OCI-LY3 (cell line): ENCODE measurements around the gene CRYL1.
A peak's percentile ranks its signal among the peaks of the same experiment; 100 is the strongest.

Source experiments
- H2AFZ ChIP-seq: fragments of 200-600, 300-600 bp; shearing (Covaris generic); 2 replicates; pipeline ENCODE4 v1.6.0; 2014; ENCODE audit warnings: antibody characterized with exemption, low read depth, low read length
- H3K27ac ChIP-seq: fragments of 200-600, 300-600 bp; sonication (generic); 2 replicates; pipeline ENCODE4 v1.5.1; 2014; ENCODE audit warnings: mild to moderate bottlenecking, low read length, moderate library complexity, mixed read lengths
- H3K27me3 ChIP-seq: fragments of 200-600, 300-600 bp; sonication (generic); 2 replicates; pipeline ENCODE4 v1.6.1; 2014; ENCODE audit warnings: low read depth, low read length, mixed read lengths
- H3K36me3 ChIP-seq: fragments of 200-600, 300-600 bp; sonication (generic); replicated peaks from 2 replicates; pipeline ENCODE3; 2014; ENCODE audit warnings: low read depth, low read length, mixed read lengths
- H3K4me1 ChIP-seq: fragments of 300-600, 200-600 bp; sonication (generic); 2 replicates; pipeline ENCODE4 v1.6.1; 2014; ENCODE audit warnings: low read length, mixed read lengths
- H3K4me2 ChIP-seq: fragments of 200-600, 300-600 bp; sonication (generic); 2 replicates; pipeline ENCODE4 v1.6.1; 2014; ENCODE audit warnings: low read length, mixed read lengths
- H3K4me3 ChIP-seq: fragments of 300-600, 200-600 bp; sonication (generic); 2 replicates; pipeline ENCODE4 v1.5.1; 2014; ENCODE audit warnings: antibody characterized with exemption, mild to moderate bottlenecking, low read length, moderate library complexity
- H3K79me2 ChIP-seq: fragments of 300-600, 200-600 bp; shearing (Covaris generic); 2 replicates; pipeline ENCODE4 v1.6.1; 2014; ENCODE audit warnings: mild to moderate bottlenecking, low read length, mixed read lengths
- H3K9ac ChIP-seq: fragments of 300-600, 200-600 bp; shearing (Covaris generic); 2 replicates; pipeline ENCODE4 v1.6.0; 2014; ENCODE audit warnings: mild to moderate bottlenecking, low read length, moderate library complexity
- H3K9me3 ChIP-seq: fragments of 200-600, 300-600 bp; shearing (Covaris generic); 2 replicates; pipeline ENCODE4 v1.6.1; 2014; ENCODE audit warnings: low read length, mixed read lengths; ENCODE audit not compliant: insufficient read depth
- H4K20me1 ChIP-seq: fragments of 200-600, 300-600 bp; sonication (generic); 2 replicates; pipeline ENCODE4 v1.6.1; 2016; ENCODE audit warnings: low read length, mixed read lengths; ENCODE audit not compliant: insufficient read depth
- CTCF ChIP-seq: fragments of 200-600, 300-600 bp; sonication (generic); IDR thresholded peaks from 2 replicates; pipeline ENCODE4 v1.5.1; 2014; ENCODE audit warnings: antibody characterized with exemption, low read length, low read depth
- EZH2phosphoT487 ChIP-seq: fragments of 200-600 bp; shearing (Covaris generic); IDR thresholded peaks from 2 replicates; pipeline ENCODE4 v1.6.1; 2018; ENCODE audit warnings: antibody characterized with exemption, mixed run types, low read depth

The CRYL1 gene

GRCh38 chr13:20411638-20412342 is 113.9 kb downstream of the CRYL1 start:
- H2AFZ ChIP-seq, result no peak overlapping the region
- H3K36me3 ChIP-seq, result no peaks in the 10 kb centered on the region
- H3K27ac ChIP-seq, result no peak overlapping the region
- no peaks in the 10 kb centered on the region for H3K27me3 ChIP-seq
- TF ChIP-seq CTCF, result no peak
- no peak for TF ChIP-seq EZH2phosphoT487
- no peak overlapping the region for H3K9ac ChIP-seq
- peaks cover 12% of the 10 kb centered on the region for H3K4me1 ChIP-seq
- no peaks in the 10 kb centered on the region for H3K79me2 ChIP-seq
- H4K20me1 ChIP-seq, result no peaks in the 10 kb centered on the region
- peak overlapping the region; percentile 4 for H3K4me2 ChIP-seq
- H3K9me3 ChIP-seq, result no peaks in the 10 kb centered on the region
- no peak overlapping the region for H3K4me3 ChIP-seq

GRCh38 chr13:20410726-20411125 is 114.9 kb downstream of the CRYL1 start:
- no peaks in the 10 kb centered on the region for H3K79me2 ChIP-seq
- H3K4me1 ChIP-seq, result peaks cover 12% of the 10 kb centered on the region
- H4K20me1 ChIP-seq, result no peaks in the 10 kb centered on the region
- H3K36me3 ChIP-seq, result no peaks in the 10 kb centered on the region
- no peak overlapping the region for H2AFZ ChIP-seq
- no peak overlapping the region for H3K4me2 ChIP-seq
- no peak overlapping the region for H3K4me3 ChIP-seq
- no peaks in the 10 kb centered on the region for H3K27me3 ChIP-seq
- no peaks in the 10 kb centered on the region for H3K9me3 ChIP-seq
- no peak overlapping the region for H3K9ac ChIP-seq
- no peak overlapping the region for H3K27ac ChIP-seq
- no peak for TF ChIP-seq EZH2phosphoT487
- TF ChIP-seq CTCF, result no peak

GRCh38 chr13:20408181-20408580 is 117.5 kb downstream of the CRYL1 start:
- Histone ChIP-seq H3K27me3 (no peaks in the 10 kb centered on the region), H3K9me3 (no peaks in the 10 kb centered on the region), H3K4me2 (no peak overlapping the region), H3K4me1 (peaks cover 12% of the 10 kb centered on the region), H3K36me3 (no peaks in the 10 kb centered on the region), H2AFZ (no peak overlapping the region), H4K20me1 (no peaks in the 10 kb centered on the region), H3K9ac (no peak overlapping the region), H3K4me3 (no peak overlapping the region), H3K27ac (no peak overlapping the region), H3K79me2 (no peaks in the 10 kb centered on the region)
- no peak for TF ChIP-seq CTCF
- no peak for TF ChIP-seq EZH2phosphoT487

GRCh38 chr13:20407759-20408158 is 117.9 kb downstream of the CRYL1 start:
- TF ChIP-seq CTCF (no peak), EZH2phosphoT487 (no peak)
- no peak overlapping the region for H3K27ac ChIP-seq
- no peaks in the 10 kb centered on the region for H3K36me3 ChIP-seq
- peaks cover 12% of the 10 kb centered on the region for H3K4me1 ChIP-seq
- H3K4me2 ChIP-seq, result no peak overlapping the region
- no peaks in the 10 kb centered on the region for H3K79me2 ChIP-seq
- H3K9me3 ChIP-seq, result no peaks in the 10 kb centered on the region
- no peaks in the 10 kb centered on the region for H4K20me1 ChIP-seq
- H3K27me3 ChIP-seq, result no peaks in the 10 kb centered on the region
- no peak overlapping the region for H3K4me3 ChIP-seq
- H2AFZ ChIP-seq, result no peak overlapping the region
- no peak overlapping the region for H3K9ac ChIP-seq
